HepG2 (cell line): ENCODE data around the gene PPP1R12B. TPM values are rescaled to one million over a fixed set of nuclear protein-coding genes. Genes with fewer than 3 reads are reported as not detected.

Experiments used
- ADNP ChIP-seq: sonication (generic); formaldehyde crosslinking; IDR thresholded peaks from 2 replicates; pipeline ENCODE4 v1.4.0; 2020; ENCODE audit warnings: missing genetic modification reagents
- ARID4A ChIP-seq: sonication (generic); formaldehyde crosslinking; IDR thresholded peaks from 2 replicates; pipeline ENCODE4 v1.5.0; 2020; ENCODE audit warnings: mild to moderate bottlenecking, missing genetic modification reagents, borderline replicate concordance
- HDAC1 ChIP-seq: sonication (generic); formaldehyde crosslinking; IDR thresholded peaks from 2 replicates; pipeline ENCODE4 v1.5.1; 2020; ENCODE audit warnings: mild to moderate bottlenecking, missing genetic modification reagents
- HOXD1 ChIP-seq: sonication (generic); formaldehyde crosslinking; IDR thresholded peaks from 2 replicates; pipeline ENCODE4 v1.5.0; 2020; ENCODE audit warnings: missing genetic modification reagents
- MEIS2 ChIP-seq: sonication (generic); formaldehyde crosslinking; IDR thresholded peaks from 2 replicates; pipeline ENCODE4 v1.9.0; 2021; ENCODE audit warnings: mild to moderate bottlenecking, missing genetic modification reagents
- RFX5 ChIP-seq: IDR thresholded peaks from 2 replicates; pipeline ENCODE4 v1.6.1; 2011; ENCODE audit warnings: low read depth, low read length, improper control_type of control experiment
- SAP130 ChIP-seq: IDR thresholded peaks from 2 replicates; pipeline ENCODE4 v1.6.1; 2016; ENCODE audit warnings: low read depth
- TFDP2 ChIP-seq: sonication (generic); formaldehyde crosslinking; IDR thresholded peaks from 2 replicates; pipeline ENCODE4 v1.4.0; 2020; ENCODE audit warnings: missing genetic modification reagents
- ZNF343 ChIP-seq: sonication (generic); formaldehyde crosslinking; IDR thresholded peaks from 2 replicates; pipeline ENCODE4 v1.4.0; 2020; ENCODE audit warnings: mild to moderate bottlenecking, missing genetic modification reagents
- ZNF383 ChIP-seq: sonication (generic); formaldehyde crosslinking; IDR thresholded peaks from 2 replicates; pipeline ENCODE4 v1.4.0; 2020; ENCODE audit warnings: missing genetic modification reagents, mild to moderate bottlenecking, borderline replicate concordance
- ZNF577 ChIP-seq: sonication (generic); formaldehyde crosslinking; IDR thresholded peaks from 2 replicates; pipeline ENCODE4 v1.4.0; 2020; ENCODE audit warnings: mild to moderate bottlenecking, low read depth, missing genetic modification reagents, borderline replicate concordance
- ZNF749 ChIP-seq: sonication (generic); formaldehyde crosslinking; IDR thresholded peaks from 2 replicates; pipeline ENCODE4 v1.8.0; 2022; ENCODE audit warnings: mild to moderate bottlenecking, missing genetic modification reagents, moderate library complexity, borderline replicate concordance
- polyA plus RNA-seq, 8 experiments: library from polyadenylated mRNA; depleted of rRNA in 3 of 8; stranded (reverse) in 7 of 8; unstranded in 1 of 8; fragments of >200 nt; fragmentation: Illumina TruSeq in 4 of 8; extraction: Trizol in 4 of 8; gene quantifications; 2 replicates each; pipeline versions ENCODE4 v1.2.1 to v1.2.3, GENCODE V29; 2011 to 2016; ENCODE audit warnings: low read depth in 4 of 8, missing spikeins in 1 of 8, mixed read lengths in 1 of 8; ENCODE audit not compliant: insufficient read depth in 1 of 8
- total RNA-seq, 5 experiments: library from RNA; depleted of rRNA; stranded (reverse); fragments of >200 nt; fragmentation: Illumina TruSeq; extraction: Trizol; gene quantifications; 2 replicates each; pipeline ENCODE4 v1.2.3, GENCODE V29; 2016; ENCODE audit warnings: low read depth in 1 of 5
- TF ChIP-seq, protein P1 (sequence below): sonication (generic); formaldehyde crosslinking; IDR thresholded peaks from 2 replicates; pipeline ENCODE4 v1.4.0; 2020; ENCODE audit warnings: missing genetic modification reagents, borderline replicate concordance

The PPP1R12B gene
- total and polyA plus RNA-seq, 2 of the 13 experiments (the other 11 are each of a cell fraction or from before 2014, with no cell fraction given): 12.0 to 13.6 TPM

- TF ChIP-seq, protein P1, sequence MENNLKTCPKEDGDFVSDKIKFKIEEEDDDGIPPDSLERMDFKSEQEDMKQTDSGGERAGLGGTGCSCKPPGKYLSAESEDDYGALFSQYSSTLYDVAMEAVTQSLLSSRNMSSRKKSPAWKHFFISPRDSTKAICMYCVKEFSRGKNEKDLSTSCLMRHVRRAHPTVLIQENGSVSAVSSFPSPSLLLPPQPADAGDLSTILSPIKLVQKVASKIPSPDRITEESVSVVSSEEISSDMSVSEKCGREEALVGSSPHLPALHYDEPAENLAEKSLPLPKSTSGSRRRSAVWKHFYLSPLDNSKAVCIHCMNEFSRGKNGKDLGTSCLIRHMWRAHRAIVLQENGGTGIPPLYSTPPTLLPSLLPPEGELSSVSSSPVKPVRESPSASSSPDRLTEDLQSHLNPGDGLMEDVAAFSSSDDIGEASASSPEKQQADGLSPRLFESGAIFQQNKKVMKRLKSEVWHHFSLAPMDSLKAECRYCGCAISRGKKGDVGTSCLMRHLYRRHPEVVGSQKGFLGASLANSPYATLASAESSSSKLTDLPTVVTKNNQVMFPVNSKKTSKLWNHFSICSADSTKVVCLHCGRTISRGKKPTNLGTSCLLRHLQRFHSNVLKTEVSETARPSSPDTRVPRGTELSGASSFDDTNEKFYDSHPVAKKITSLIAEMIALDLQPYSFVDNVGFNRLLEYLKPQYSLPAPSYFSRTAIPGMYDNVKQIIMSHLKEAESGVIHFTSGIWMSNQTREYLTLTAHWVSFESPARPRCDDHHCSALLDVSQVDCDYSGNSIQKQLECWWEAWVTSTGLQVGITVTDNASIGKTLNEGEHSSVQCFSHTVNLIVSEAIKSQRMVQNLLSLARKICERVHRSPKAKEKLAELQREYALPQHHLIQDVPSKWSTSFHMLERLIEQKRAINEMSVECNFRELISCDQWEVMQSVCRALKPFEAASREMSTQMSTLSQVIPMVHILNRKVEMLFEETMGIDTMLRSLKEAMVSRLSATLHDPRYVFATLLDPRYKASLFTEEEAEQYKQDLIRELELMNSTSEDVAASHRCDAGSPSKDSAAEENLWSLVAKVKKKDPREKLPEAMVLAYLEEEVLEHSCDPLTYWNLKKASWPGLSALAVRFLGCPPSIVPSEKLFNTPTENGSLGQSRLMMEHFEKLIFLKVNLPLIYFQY (CRISPR knock-in tag): no peak
- TF ChIP-seq ZNF749 (CRISPR knock-in tag): no peak
- peak; percentile 60; the same call in 1 of the 2 replicates for TF ChIP-seq SAP130
- no peak for TF ChIP-seq ZNF383 (CRISPR knock-in tag)
- TF ChIP-seq ADNP (CRISPR knock-in tag): no peak
- peak; percentile 11 for TF ChIP-seq ARID4A (CRISPR knock-in tag)
- TF ChIP-seq HOXD1 (CRISPR knock-in tag): 0 out of 2 replicates have a peak, but pooled peaks have one; percentile 5
- TF ChIP-seq ZNF343 (CRISPR knock-in tag): 0 out of 2 replicates have a peak, but pooled peaks have one; percentile 65
- TF ChIP-seq HDAC1 (CRISPR knock-in tag): 0 out of 2 replicates have a peak, but pooled peaks have one; percentile 38
- 0 out of 2 replicates have a peak, but pooled peaks have one; percentile 6 for TF ChIP-seq MEIS2
- 0 out of 2 replicates have a peak, but pooled peaks have one; percentile 13 for TF ChIP-seq TFDP2 (CRISPR knock-in tag)
- TF ChIP-seq RFX5: peak; percentile 80; the same call in 1 of the 2 replicates
- no peak for TF ChIP-seq ZNF577 (CRISPR knock-in tag)
These were observed 868 bp downstream of the PPP1R12B start (continued) for GRCh38 chr1:202349206-202349928.
